GM18508 (cell line): ENCODE results near the gene RBMX2.
A peak's percentile ranks its signal among the peaks of the same experiment; 100 is the strongest.
"Not testable (repeated sequence)": the region's sequence is repeated elsewhere in the genome, so short reads cannot be mapped to it uniquely, and the experiment has no call there.

Experiments
- ATAC-seq: cut with Tn5 transposase; IDR thresholded peaks from one replicate; pipeline ENCODE4 v1.9.1; 2021; ENCODE audit warnings: moderate number of reproducible peaks; ENCODE audit not compliant: insufficient read depth, unreplicated experiment

RBMX2 gene, protein sequence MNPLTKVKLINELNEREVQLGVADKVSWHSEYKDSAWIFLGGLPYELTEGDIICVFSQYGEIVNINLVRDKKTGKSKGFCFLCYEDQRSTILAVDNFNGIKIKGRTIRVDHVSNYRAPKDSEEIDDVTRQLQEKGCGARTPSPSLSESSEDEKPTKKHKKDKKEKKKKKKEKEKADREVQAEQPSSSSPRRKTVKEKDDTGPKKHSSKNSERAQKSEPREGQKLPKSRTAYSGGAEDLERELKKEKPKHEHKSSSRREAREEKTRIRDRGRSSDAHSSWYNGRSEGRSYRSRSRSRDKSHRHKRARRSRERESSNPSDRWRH

GRCh38 chrX:130401415-130402207, at the start of gene RBMX2:
TSS of gene RBMX2 (plus strand) at chrX:130401987. CDS start at chrX:130402033, 46 bp downstream.
- peak; percentile 68 for ATAC-seq

- not testable (repeated sequence) for ATAC-seq
These were observed 49.7 kb upstream of the RBMX2 start for GRCh38 chrX:130352050-130352449.

DNA sequence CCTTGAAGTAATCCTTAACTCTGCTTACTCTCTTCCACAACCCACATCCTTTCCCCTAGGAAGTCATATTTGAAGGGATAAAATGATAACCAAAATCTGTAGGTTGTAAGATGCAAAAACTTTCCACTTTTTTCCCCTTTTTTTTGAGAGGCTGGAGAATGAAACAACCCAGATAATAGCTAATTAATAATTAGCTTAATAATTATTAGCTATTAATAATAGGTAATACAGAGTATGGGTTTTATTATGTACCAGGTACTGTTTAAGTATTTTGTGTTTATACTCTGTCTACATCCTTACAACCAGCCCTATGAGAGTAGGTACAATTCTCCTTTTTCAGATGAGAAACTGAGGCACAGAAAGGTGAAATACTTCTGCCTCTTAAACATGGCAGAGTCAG, 25.7 kb upstream of the RBMX2 start:
- ATAC-seq = no peak

GRCh38 chrX:130378024-130378669, 23.6 kb upstream of the RBMX2 start:
- ATAC-seq = no peak

DNA sequence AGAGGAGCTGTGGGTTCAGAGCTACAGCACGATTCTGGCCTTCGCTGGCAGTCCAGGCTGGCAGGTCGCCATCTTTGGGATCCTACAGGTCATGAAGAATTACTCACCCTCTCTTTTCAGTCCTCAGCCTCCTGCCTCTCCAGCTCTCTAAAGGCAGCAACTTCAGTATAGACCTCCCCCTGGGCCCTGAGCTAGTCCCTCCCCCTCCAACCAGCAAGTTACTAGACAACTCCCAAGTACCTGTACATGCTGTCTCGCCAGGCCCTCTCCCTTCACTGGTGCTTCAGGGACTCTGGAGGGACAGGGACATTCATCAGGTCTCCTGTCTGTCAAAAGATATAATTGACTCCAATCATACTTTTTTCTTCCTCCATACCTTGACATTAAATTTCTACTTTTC, 16.3 kb upstream of the RBMX2 start, which contains the start of gene GPR119:
TSS of gene GPR119 (minus strand) at position 155 of the 400 bp plus-strand sequence. CDS start 227 bp downstream, outside the sequence.
- no peak for ATAC-seq

DNA sequence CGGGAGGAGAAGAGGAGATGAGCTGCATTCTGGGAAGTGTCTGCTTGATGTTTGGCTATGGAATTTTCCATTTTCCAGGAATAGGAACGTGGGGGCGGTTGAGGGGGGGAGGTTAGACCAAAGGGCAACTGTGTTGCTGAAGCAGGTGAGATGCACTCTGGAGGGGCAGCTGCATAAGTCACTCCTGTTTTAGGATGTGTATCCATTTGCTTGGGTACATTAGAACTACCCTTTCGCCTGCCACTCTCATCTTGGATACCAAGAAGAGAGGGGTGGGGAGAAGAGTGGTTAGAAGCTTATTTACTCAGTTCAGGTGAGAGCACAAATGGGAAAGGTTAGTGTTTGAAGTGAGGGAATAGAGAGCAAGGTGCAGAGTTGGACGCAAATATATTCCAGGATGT, 15.4 kb upstream of the RBMX2 start:
- ATAC-seq = no peak

DNA sequence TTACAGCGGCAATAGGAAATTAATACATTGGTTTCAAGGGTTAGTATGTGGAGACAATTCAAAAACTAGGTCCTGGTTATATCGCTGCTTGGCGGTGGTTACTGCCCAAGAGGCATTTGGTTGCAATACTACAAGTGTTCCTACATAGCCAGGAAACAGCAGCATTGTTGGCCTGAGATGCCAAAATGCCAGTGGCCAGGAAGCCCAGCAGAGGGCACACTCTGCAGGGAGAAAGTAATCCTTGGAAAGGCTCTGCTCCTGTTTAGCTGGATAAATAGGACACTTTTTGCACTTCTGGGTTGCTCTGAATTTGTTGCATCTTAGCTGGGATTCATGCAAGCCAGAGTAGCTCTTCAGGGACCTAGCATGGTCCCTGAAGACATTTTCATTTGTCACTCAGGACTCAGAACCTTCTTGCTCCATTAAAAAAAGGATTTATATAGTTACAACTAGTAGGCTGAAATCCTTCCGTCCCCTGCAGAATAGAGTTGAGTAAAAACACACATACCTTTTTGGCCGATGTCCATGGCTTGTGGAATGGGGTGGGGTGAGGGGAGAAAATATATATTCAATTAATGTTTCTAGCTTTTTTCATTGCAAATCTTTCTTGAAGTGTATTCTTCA, 8.2 kb upstream of the RBMX2 start:
- ATAC-seq = no peak

- ATAC-seq = no peak
These were observed 6.4 kb upstream of the RBMX2 start for GRCh38 chrX:130395341-130395740.

GRCh38 chrX:130402208-130402684, 459 bp downstream of the RBMX2 start:
- ATAC-seq = no peak

DNA sequence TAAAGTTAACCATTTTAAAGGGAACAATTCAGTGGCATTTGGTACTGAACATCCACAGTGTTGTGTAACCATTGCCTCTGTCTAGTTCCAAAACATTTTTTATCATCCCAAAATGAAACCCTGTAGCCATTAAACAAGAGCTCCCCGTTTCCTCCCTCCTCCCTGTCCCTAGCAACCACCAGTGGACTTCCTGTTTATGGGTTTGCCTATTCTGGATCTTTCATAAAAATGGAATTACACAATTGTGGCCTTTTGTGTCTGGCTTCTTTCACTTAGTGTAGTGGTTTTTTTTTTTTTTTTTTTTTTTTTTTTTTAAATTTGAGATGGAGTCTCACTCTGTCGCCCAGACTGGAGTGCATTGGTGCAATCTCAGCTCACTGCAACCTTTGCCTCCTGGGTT, 11.6 kb downstream of the RBMX2 start:
- ATAC-seq = no peak

DNA sequence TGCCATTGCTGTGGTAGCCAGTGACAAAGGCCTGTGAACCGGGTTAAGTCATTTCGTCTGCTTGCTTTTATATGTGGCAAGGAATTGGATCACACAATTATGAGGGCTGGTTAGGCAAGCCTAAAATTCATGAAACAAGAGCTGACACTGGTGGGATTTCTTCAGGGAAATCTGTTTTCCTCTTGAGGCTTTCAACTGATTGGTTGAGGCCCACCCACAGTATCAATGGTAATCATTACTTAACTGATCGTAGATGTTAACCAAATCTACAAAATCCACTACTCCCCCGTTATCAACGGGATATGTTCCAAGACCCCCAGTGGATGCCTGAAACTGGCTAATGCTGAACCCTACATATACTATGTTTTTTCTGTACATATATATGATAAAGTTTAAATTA, 13.0 kb downstream of the RBMX2 start:
- no peak for ATAC-seq

DNA sequence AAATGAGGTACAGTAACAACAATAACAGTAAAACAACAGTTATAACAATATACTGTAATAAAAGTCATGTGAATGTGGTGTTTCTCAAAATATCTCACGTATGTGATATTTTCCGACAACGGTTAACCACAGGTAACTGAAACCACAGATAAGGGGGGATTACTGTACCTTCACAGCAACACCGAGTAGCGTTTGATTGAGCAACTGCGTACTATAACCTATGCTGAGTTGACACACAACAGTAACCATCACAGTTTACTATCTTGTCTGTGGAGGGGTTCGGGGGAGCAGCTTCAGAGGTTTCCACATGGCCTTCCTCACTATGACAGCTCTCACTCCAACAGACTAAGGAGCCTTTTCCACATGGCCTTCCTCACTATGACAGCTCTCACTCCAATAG, 13.4 kb downstream of the RBMX2 start:
- ATAC-seq = no peak

GRCh38 chrX:130416785-130417184, 15.0 kb downstream of the RBMX2 start:
- no peak for ATAC-seq

DNA sequence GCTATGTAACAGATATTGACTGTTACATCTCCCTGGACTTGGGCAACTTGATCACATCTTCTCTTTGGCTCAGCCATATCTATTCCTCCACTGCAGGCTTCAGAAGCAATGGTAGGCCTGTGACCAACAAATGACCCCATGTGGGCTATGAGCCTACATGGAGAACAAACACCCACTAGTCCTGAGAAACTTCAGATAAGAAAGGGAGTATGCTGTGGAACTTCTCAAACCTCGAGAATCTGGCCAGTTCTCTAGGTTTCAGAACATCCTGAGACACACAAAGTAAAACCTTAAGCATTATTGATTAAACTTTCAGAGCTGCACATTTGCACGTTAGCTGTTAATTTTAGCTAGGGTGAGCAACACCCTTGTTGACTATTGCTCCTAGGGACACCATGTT, 16.3 kb downstream of the RBMX2 start:
- no peak for ATAC-seq

- ATAC-seq = no peak
These were observed 17.0 kb downstream of the RBMX2 start for GRCh38 chrX:130418740-130419139.

- ATAC-seq = no peak
These were observed 17.5 kb downstream of the RBMX2 start for GRCh38 chrX:130419263-130419662.

- no peak for ATAC-seq
These were observed 24.7 kb downstream of the RBMX2 start for GRCh38 chrX:130426531-130426930.

- not testable (repeated sequence) for ATAC-seq
These were observed 27.4 kb downstream of the RBMX2 start for GRCh38 chrX:130429236-130429635.

DNA sequence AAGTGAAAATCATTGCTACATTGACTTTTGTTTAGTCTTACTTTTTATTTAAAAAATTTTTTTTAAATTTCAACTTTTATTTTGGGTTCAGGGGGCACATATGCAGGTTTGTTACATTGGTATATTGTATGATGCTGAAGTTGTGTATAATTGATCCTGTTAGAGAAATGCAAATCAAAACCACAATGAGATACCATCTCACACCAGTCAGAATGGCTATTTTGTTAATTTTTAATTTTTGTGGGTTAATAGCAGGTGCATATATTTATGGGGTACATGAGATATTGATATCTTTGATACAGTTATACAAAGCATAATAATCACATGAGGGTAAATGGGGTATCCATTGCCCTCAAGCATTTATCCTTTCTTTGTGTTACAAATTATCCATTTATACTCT, 34.1 kb downstream of the RBMX2 start:
- no peak for ATAC-seq

DNA sequence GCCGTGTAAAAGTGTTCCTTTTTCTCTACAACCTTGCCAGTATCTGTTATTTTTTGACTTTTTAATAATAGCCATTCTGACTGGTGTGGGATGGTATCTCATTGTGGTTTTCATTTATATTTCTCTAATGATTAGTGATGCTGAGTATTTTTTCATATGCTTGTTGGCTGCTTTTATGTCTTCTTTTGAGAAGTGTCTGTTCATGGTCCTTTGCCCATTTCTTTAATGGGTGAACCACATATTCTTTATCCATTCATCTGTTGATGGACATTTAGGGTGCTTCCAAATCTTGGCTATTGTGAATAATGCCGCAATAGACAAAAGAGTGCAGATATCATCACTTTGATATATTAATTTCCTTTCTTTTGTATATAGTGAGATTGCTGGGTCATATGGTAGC, 36.2 kb downstream of the RBMX2 start:
- ATAC-seq = not testable (repeated sequence)
